Common myeloid progenitor, CD34-positive (primary cell): ENCODE data around the gene RSBN1.

Source experiments
- CTCF ChIA-PET: fragments of 350-600 bp; sonication (Branson Sonifier 250); formaldehyde crosslinking; loops from one replicate; lab custom pipeline; 2021; ENCODE audit warnings: antibody characterized with exemption; lab: Charles Lee
- POLR2A ChIA-PET: fragments of 350-600 bp; sonication (Branson Sonifier 250); formaldehyde crosslinking; loops from one replicate; lab custom pipeline; 2021; ENCODE audit warnings: antibody characterized with exemption; lab: Charles Lee
- DNase-seq, 3 donors: peaks; one replicate each; pipeline versions ENCODE4 v3.0.0 to v3.0.0-alpha.2; 2013
- H3K27ac ChIP-seq, 2 experiments: 1 replicate in 1 of 2; 2 replicates in 1 of 2; pipeline ENCODE4 v1.7.0; 2013; ENCODE audit warnings: inconsistent platforms in 2 of 2, low read length in 2 of 2, mild to moderate bottlenecking in 2 of 2, low read depth in 1 of 2, moderate library complexity in 1 of 2; ENCODE audit not compliant: severe bottlenecking in 2 of 2, insufficient read depth in 1 of 2, poor library complexity in 1 of 2
- H3K27me3 ChIP-seq, 5 experiments: replicated peaks in 2 of 5; 1 replicate in 3 of 5; 2 replicates in 2 of 5; pipeline versions ENCODE4 v1.6.1 to v1.7.0; 2013; ENCODE audit warnings: low read length in 4 of 5, mild to moderate bottlenecking in 2 of 5, moderate library complexity in 2 of 5, inconsistent platforms in 1 of 5; ENCODE audit not compliant: insufficient read depth in 5 of 5, control insufficient read depth in 4 of 5
- H3K36me3 ChIP-seq, 4 experiments: 1 replicate in 2 of 4; 2 replicates in 2 of 4; pipeline versions ENCODE4 v1.6.1 to v1.7.0; 2013; ENCODE audit warnings: low read length in 3 of 4, control low read depth in 1 of 4, mild to moderate bottlenecking in 1 of 4; ENCODE audit not compliant: control insufficient read depth in 4 of 4, insufficient read depth in 4 of 4
- H3K4me1 ChIP-seq, 4 experiments: 1 replicate in 3 of 4; 2 replicates in 1 of 4; pipeline versions ENCODE4 v1.6.1 to v1.7.1; 2013; ENCODE audit warnings: low read length in 3 of 4, mild to moderate bottlenecking in 3 of 4, control low read depth in 1 of 4, inconsistent platforms in 1 of 4, moderate library complexity in 1 of 4; ENCODE audit not compliant: control insufficient read depth in 4 of 4, insufficient read depth in 4 of 4; ENCODE audit errors: control extremely low read depth in 1 of 4
- H3K4me3 ChIP-seq, 7 experiments: 1 replicate in 4 of 7; 2 replicates in 3 of 7; pipeline versions ENCODE4 v1.5.1 to v1.7.0; 2013; ENCODE audit warnings: mild to moderate bottlenecking in 7 of 7, low read length in 6 of 7, moderate library complexity in 6 of 7, inconsistent platforms in 2 of 7, low read depth in 2 of 7, control low read depth in 1 of 7; ENCODE audit not compliant: insufficient read depth in 4 of 7, control insufficient read depth in 1 of 7; ENCODE audit errors: extremely low read depth in 1 of 7
- H3K9me3 ChIP-seq, 5 experiments: 1 replicate in 4 of 5; 2 replicates in 1 of 5; pipeline versions ENCODE4 v1.6.1 to v1.7.1; 2013; ENCODE audit warnings: low read length in 4 of 5, mild to moderate bottlenecking in 2 of 5, inconsistent platforms in 1 of 5, low read depth in 1 of 5, moderate library complexity in 1 of 5; ENCODE audit not compliant: control insufficient read depth in 4 of 5, insufficient read depth in 2 of 5; ENCODE audit errors: control extremely low read depth in 1 of 5
- WGBS: methylation state at CpG from one replicate; pipeline ENCODE4 v1.1.5; 2013; ENCODE audit not compliant: insufficient coverage; 5-methylcytosine and 5-hydroxymethylcytosine counted together

RSBN1 gene

GRCh38 chr1:113797472-113797871 is 14.8 kb downstream of the RSBN1 start:
- Histone ChIP-seq H3K36me3 (peaks cover 16 to 47% (median 28%) of the 10 kb centered on the region in 4 experiments), H3K9me3 (no peaks in the 10 kb centered on the region), H3K4me1 (no peaks in the 10 kb centered on the region), H3K27ac (no peak overlapping the region), H3K4me3 (no peak overlapping the region), H3K27me3 (no peaks in the 10 kb centered on the region)
- ChIA-PET CTCF (interaction anchor here (4.5 kb wide), 1 partner anchor 13 kb away, joined by 16 read pairs; no protein-coding TSS in a partner anchor), POLR2A (interaction anchor here (0.7 kb wide), 1 partner anchor 15 kb away, joined by 4 read pairs; the partner anchor contains the start of gene RSBN1)
- WGBS = 100% methylated on average over 1 of the region's 4 CpGs
- DNase-seq = no peak

- Histone ChIP-seq H3K9me3 (no peaks in the 10 kb centered on the region), H3K27ac (no peak overlapping the region), H3K36me3 (peaks cover 19 to 57% (median 32%) of the 10 kb centered on the region in 4 experiments), H3K4me1 (peaks cover 0 to 4% (median under 1%) of the 10 kb centered on the region in 4 experiments), H3K27me3 (no peaks in the 10 kb centered on the region), H3K4me3 (no peak overlapping the region)
- ChIA-PET POLR2A (no interaction called here), CTCF (interaction anchor here (4.5 kb wide), 1 partner anchor 10 kb away, joined by 16 read pairs; no protein-coding TSS in a partner anchor)
- DNase-seq = no peak
- 98% methylated on average over 8 of the region's 9 CpGs for WGBS
Observed at GRCh38 chr1:113793878-113794834, 18.1 kb downstream of the RSBN1 start.

GRCh38 chr1:113792986-113793385 is 19.3 kb downstream of the RSBN1 start:
- WGBS = 100% methylated on average over 1 of the region's 1 CpG
- no peaks in the 10 kb centered on the region for H3K27me3 ChIP-seq
- H3K4me1 ChIP-seq = peaks cover 0 to 8% (median 2%) of the 10 kb centered on the region in 4 experiments
- no peak for DNase-seq
- no peaks in the 10 kb centered on the region for H3K9me3 ChIP-seq
- ChIA-PET CTCF (interaction anchor here (0.9 to 1.0 kb wide), 2 partner anchors 13 to 31 kb away, joined by 3 to 5 read pairs; no protein-coding TSS in a partner anchor), POLR2A (interaction anchor here (0.6 to 2.2 kb wide), 3 partner anchors 8 to 19 kb away, joined by 3 to 8 read pairs (median 5); no protein-coding TSS in a partner anchor)
- H3K4me3 ChIP-seq = no peak overlapping the region
- H3K27ac ChIP-seq = no peak overlapping the region
- peaks cover 19 to 58% (median 34%) of the 10 kb centered on the region in 4 experiments for H3K36me3 ChIP-seq

- POLR2A ChIA-PET = interaction anchor here (0.6 to 2.2 kb wide), 4 partner anchors 9 to 32 kb away, joined by 3 to 8 read pairs (median 4); no protein-coding TSS in a partner anchor
- WGBS = 93% methylated on average over 2 of the region's 5 CpGs
- H3K36me3 ChIP-seq = peaks cover 17 to 54% (median 30%) of the 10 kb centered on the region in 4 experiments
- peaks cover 0 to 8% (median 2%) of the 10 kb centered on the region in 4 experiments for H3K4me1 ChIP-seq
- H3K4me3 ChIP-seq = no peak overlapping the region
- no peaks in the 10 kb centered on the region for H3K9me3 ChIP-seq
- no peak overlapping the region for H3K27ac ChIP-seq
- CTCF ChIA-PET = interaction anchor here (0.9 to 1.6 kb wide), 3 partner anchors 13 to 31 kb away, joined by 3 to 5 read pairs (median 3); no protein-coding TSS in a partner anchor
- DNase-seq = no peak
- H3K27me3 ChIP-seq = no peaks in the 10 kb centered on the region
Observed at GRCh38 chr1:113792471-113792870, 19.8 kb downstream of the RSBN1 start.

- peaks cover 6 to 21% (median 16%) of the 10 kb centered on the region in 4 experiments for H3K4me1 ChIP-seq
- CTCF ChIA-PET = interaction anchor here (1.2 to 2.0 kb wide), 4 partner anchors 11 to 158 kb away, joined by 3 to 6 read pairs (median 4); no protein-coding TSS in a partner anchor
- H3K9me3 ChIP-seq = no peaks in the 10 kb centered on the region
- WGBS = no CpG with 5 or more reads among the region's 3 CpGs
- no peaks in the 10 kb centered on the region for H3K27me3 ChIP-seq
- no peak overlapping the region for H3K4me3 ChIP-seq
- POLR2A ChIA-PET = interaction anchor here (1.1 kb wide), 1 partner anchor 10 kb away, joined by 6 read pairs; no protein-coding TSS in a partner anchor
- DNase-seq = no peak
- peaks cover 6 to 22% (median 12%) of the 10 kb centered on the region in 4 experiments for H3K36me3 ChIP-seq
- H3K27ac ChIP-seq = no peak overlapping the region
Observed at GRCh38 chr1:113788802-113789201, 23.5 kb downstream of the RSBN1 start.

- H3K27me3 ChIP-seq = no peaks in the 10 kb centered on the region
- CTCF ChIA-PET = interaction anchor here (1.2 to 2.0 kb wide), 3 partner anchors 12 to 159 kb away, joined by 3 to 6 read pairs (median 4); no protein-coding TSS in a partner anchor
- no CpG with 5 or more reads among the region's 3 CpGs for WGBS
- H3K9me3 ChIP-seq = no peaks in the 10 kb centered on the region
- peaks cover 3 to 13% (median 7%) of the 10 kb centered on the region in 4 experiments for H3K36me3 ChIP-seq
- DNase-seq = no peak
- peaks cover 14 to 32% (median 27%) of the 10 kb centered on the region in 4 experiments for H3K4me1 ChIP-seq
- H3K27ac ChIP-seq = no peak overlapping the region
- POLR2A ChIA-PET = no interaction called here
- H3K4me3 ChIP-seq = no peak overlapping the region
Observed at GRCh38 chr1:113787663-113788062, 24.6 kb downstream of the RSBN1 start.
